Tibial artery (tissue), 4 donors: Measurements from ENCODE around the gene CACNA1C.

ENCODE experiments used
- DNase-seq, 2 donors: peaks; one replicate each; pipeline ENCODE4 v3.0.0-alpha.2; 2019
- H3K27ac ChIP-seq, 2 donors: fragments of 200-600 bp; sonication (generic) in 1 of 2; 1 replicate in 1 of 2; 2 replicates in 1 of 2; pipeline ENCODE4 v1.5.1; 2018 to 2019; ENCODE audit warnings: mild to moderate bottlenecking in 1 of 2
- H3K27me3 ChIP-seq, 2 donors: fragments of 200-600 bp; sonication (generic) in 1 of 2; one replicate each; pipeline versions ENCODE4 v1.5.1 to v1.6.0; 2016 to 2019
- H3K36me3 ChIP-seq, 3 donors: fragments of 200-600 bp; sonication (generic) in 2 of 3; one replicate each; pipeline ENCODE4 v1.5.1; 2016 to 2019; ENCODE audit warnings: mild to moderate bottlenecking in 2 of 3
- H3K4me1 ChIP-seq, 4 donors: fragments of 200-600 bp; sonication (generic) in 2 of 4; 1 replicate in 3 of 4; 2 replicates in 1 of 4; pipeline ENCODE4 v1.5.1; 2016 to 2019
- H3K4me3 ChIP-seq, 2 donors: fragments of 200-600 bp; sonication (generic) in 1 of 2; 1 replicate in 1 of 2; 2 replicates in 1 of 2; pipeline ENCODE4 v1.5.1; 2018 to 2019; ENCODE audit warnings: mild to moderate bottlenecking in 2 of 2
- H3K9me3 ChIP-seq, 3 donors: fragments of 200-600 bp; sonication (generic) in 1 of 3; one replicate each; pipeline ENCODE4 v1.5.1; 2016 to 2019
- intact Hi-C: fragments of 100-400 bp; cut with DNase I; formaldehyde crosslinking; loops from one replicate; pipeline ENCODE4 v1.15.0; 2023; ENCODE audit warnings: low total_unique reads
- TF ChIP-seq, protein P1 (sequence below), 2 experiments: fragments of 200-600 bp in 1 of 2; fragments of 450-650 bp in 1 of 2; IDR thresholded peaks; one replicate each; pipeline ENCODE4 v1.5.1; 2017 to 2019; ENCODE audit warnings: antibody characterized with exemption in 2 of 2, mild to moderate bottlenecking in 1 of 2, moderate library complexity in 1 of 2

Gene CACNA1C

DNA sequence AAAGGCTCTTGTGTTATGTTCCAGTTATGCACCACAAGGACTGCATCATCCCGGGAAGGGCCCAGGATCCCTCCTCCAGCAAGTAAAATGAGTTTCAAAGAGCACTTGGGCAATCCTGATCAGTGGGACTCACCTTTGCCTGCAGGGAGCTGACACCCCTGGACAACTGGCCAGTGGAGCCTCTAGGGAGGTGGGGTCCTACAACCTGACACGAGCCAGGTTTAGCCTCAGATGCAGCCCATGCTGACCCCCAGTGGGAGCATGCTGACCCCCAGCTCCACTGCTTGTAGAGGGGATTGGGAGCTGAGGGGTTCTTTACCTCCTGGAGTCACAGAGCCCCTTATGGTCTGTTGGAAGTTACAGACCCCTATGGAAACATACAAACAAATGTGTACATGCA lies 365.8 kb downstream of the CACNA1C start:
- TF ChIP-seq, protein P1, sequence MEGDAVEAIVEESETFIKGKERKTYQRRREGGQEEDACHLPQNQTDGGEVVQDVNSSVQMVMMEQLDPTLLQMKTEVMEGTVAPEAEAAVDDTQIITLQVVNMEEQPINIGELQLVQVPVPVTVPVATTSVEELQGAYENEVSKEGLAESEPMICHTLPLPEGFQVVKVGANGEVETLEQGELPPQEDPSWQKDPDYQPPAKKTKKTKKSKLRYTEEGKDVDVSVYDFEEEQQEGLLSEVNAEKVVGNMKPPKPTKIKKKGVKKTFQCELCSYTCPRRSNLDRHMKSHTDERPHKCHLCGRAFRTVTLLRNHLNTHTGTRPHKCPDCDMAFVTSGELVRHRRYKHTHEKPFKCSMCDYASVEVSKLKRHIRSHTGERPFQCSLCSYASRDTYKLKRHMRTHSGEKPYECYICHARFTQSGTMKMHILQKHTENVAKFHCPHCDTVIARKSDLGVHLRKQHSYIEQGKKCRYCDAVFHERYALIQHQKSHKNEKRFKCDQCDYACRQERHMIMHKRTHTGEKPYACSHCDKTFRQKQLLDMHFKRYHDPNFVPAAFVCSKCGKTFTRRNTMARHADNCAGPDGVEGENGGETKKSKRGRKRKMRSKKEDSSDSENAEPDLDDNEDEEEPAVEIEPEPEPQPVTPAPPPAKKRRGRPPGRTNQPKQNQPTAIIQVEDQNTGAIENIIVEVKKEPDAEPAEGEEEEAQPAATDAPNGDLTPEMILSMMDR (IDR thresholded peaks at IDR 0.05), result no peak

DNA sequence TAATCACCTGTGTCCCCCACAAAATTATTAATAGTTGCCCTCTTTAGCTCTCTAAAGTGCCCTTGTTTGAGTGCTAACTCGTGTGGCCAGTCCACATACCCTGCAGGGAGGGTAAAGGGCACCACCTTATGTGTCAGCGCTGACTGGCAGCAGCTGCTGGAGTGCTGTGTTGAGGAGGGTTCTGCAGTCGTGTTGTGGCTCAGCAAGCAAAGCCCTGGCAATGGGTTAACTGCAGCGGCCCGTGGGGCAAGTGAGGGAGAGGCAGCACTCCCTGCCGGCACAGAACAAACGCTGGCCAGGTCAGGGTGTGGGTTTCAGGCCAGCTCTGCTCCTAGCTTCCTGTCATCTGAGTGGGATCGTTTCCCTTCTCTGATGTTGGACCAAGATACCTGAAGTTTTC lies 369.8 kb downstream of the CACNA1C start:
- no peak for DNase-seq
- no peak overlapping the region for H3K4me3 ChIP-seq
- H3K27ac ChIP-seq, result no peak overlapping the region
- H3K36me3 ChIP-seq, result no peaks in the 10 kb centered on the region
- no peaks in the 10 kb centered on the region for H3K27me3 ChIP-seq
- TF ChIP-seq, protein P1 (IDR thresholded peaks at IDR 0.05), result no peak
- no peaks in the 10 kb centered on the region for H3K9me3 ChIP-seq
- peaks cover 0 to 9% (median 2%) of the 10 kb centered on the region in 4 donors for H3K4me1 ChIP-seq
- intact Hi-C loops, result no loop called here

More for the DNA sequence above, 365.8 kb downstream of the CACNA1C start:
- Histone ChIP-seq H3K36me3 (no peaks in the 10 kb centered on the region), H3K9me3 (no peaks in the 10 kb centered on the region), H3K4me1 (peaks cover 0 to 29% (median 19%) of the 10 kb centered on the region in 4 donors), H3K27me3 (no peaks in the 10 kb centered on the region), H3K4me3 (no peak overlapping the region), H3K27ac (no peak overlapping the region)
- intact Hi-C loops, result no loop called here
- no peak for DNase-seq

DNA sequence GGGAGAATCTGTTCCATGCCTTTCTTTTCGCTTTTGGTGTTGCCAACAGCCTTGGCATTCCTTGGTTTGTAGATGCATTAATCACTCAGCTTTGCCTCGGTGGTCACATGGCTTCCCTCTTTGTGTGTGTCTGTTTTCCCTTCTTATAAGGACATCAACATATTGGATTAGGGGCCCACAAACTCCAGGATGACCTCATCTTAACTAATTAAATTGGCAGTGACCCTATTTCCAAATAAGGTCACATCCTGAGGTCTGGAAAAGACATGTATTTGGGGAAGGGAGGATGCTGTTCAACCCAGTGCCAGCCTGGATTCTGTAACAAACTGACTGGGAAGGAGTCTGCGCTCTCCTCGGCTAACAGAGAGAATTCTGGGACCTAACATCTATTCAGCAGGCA lies 376.2 kb downstream of the CACNA1C start:
- H3K9me3 ChIP-seq, result no peaks in the 10 kb centered on the region
- peaks cover 0 to 63% (median 28%) of the 10 kb centered on the region in 4 donors for H3K4me1 ChIP-seq
- intact Hi-C loops, result no loop called here
- H3K27me3 ChIP-seq, result no peaks in the 10 kb centered on the region
- DNase-seq, result peak in 1 of 2 donors; percentile 75
- TF ChIP-seq, protein P1 (IDR thresholded peaks at IDR 0.05), result no peak
- no peaks in the 10 kb centered on the region for H3K36me3 ChIP-seq
- peak overlapping the region; percentile 64 to 78 for H3K27ac ChIP-seq
- no peak overlapping the region for H3K4me3 ChIP-seq

DNA sequence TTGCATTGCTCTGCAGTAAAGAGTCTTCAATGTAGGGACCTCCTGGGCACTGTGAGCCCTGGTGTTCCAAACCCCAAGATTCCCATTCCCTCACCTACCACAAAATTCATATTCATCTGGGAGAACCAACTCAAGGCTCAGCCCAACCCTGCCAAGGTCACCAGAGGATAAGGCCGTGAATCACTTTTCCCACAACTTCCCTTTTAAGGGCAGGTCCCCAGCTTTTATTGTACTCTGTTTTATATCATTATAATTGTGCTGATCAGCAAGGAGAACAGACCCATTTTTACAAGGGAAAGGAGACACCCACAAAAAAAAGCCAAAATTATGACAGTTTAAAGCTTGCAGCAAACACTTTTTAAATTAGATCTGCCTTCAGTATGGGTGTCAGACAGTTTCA lies 379.0 kb downstream of the CACNA1C start:
- no peak for DNase-seq
- H3K36me3 ChIP-seq, result no peaks in the 10 kb centered on the region
- TF ChIP-seq, protein P1 (IDR thresholded peaks at IDR 0.05), result no peak
- intact Hi-C loops, result no loop called here
- peak overlapping the region; percentile 64 to 78 for H3K27ac ChIP-seq
- no peaks in the 10 kb centered on the region for H3K9me3 ChIP-seq
- no peaks in the 10 kb centered on the region for H3K27me3 ChIP-seq
- H3K4me3 ChIP-seq, result no peak overlapping the region
- peaks cover 0 to 72% (median 33%) of the 10 kb centered on the region in 4 donors for H3K4me1 ChIP-seq

DNA sequence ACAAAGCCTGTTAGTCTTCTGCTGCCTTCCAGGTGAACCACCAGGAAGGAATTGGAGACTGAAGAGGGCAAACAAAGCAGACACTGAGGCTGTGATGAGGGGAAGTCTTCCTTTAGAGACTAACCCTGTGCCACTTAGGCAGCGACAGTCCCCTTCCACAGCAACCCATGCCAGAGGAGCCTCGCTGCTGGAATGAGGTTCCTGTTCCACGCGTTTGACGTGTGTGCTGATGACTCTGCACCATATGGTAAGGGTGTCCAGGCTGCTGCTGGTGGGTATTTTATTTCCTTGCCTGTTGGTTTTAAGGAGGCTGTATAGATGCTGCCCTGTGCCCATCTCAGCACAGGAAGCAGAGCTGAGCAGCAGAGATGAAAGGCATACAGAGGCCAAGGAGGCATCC lies 380.1 kb downstream of the CACNA1C start:
- intact Hi-C loops, result no loop called here

More for the DNA sequence above, 380.1 kb downstream of the CACNA1C start:
- H3K27me3 ChIP-seq, result no peaks in the 10 kb centered on the region
- H3K9me3 ChIP-seq, result no peaks in the 10 kb centered on the region
- TF ChIP-seq, protein P1 (IDR thresholded peaks at IDR 0.05), result no peak
- peak overlapping the region in 1 of 2 donors; percentile 54 for H3K27ac ChIP-seq
- H3K4me1 ChIP-seq, result peaks cover 0 to 68% (median 33%) of the 10 kb centered on the region in 4 donors
- H3K36me3 ChIP-seq, result no peaks in the 10 kb centered on the region
- no peak for DNase-seq
- no peak overlapping the region for H3K4me3 ChIP-seq
